GM19438 (cell line): ENCODE results near the gene EIF1.

Experiments
- ATAC-seq: cut with Tn5 transposase; IDR thresholded peaks from one replicate; pipeline ENCODE4 v1.9.1; 2021; ENCODE audit warnings: low read depth; ENCODE audit not compliant: unreplicated experiment

EIF1 gene

GRCh38 chr17:41731836-41732235 is 43.2 kb downstream of the EIF1 start:
- ATAC-seq = no peak

GRCh38 chr17:41733348-41734138 is 44.9 kb downstream of the EIF1 start:
- ATAC-seq = no peak

GRCh38 chr17:41734139-41734948 is 45.7 kb downstream of the EIF1 start, which contains the start of gene HAP1:
Gene HAP1 (minus strand): TSS chr17:41734643. CDS start chr17:41734634, 9 bp downstream.
- no peak for ATAC-seq

GRCh38 chr17:41734949-41735313 is 46.2 kb downstream of the EIF1 start:
- no peak for ATAC-seq

GRCh38 chr17:41735744-41736143 is 47.1 kb downstream of the EIF1 start:
- ATAC-seq = no peak

- ATAC-seq = no peak
Measured at GRCh38 chr17:41736983-41737679, 48.4 kb downstream of the EIF1 start.

- no peak for ATAC-seq
Measured at GRCh38 chr17:41737680-41738023, 49.0 kb downstream of the EIF1 start.

GRCh38 chr17:41738077-41738800 is 49.6 kb downstream of the EIF1 start:
- no peak for ATAC-seq

- ATAC-seq = no peak
Measured at GRCh38 chr17:41738801-41739112, 50.1 kb downstream of the EIF1 start.

GRCh38 chr17:41739661-41740352 is 51.1 kb downstream of the EIF1 start:
- ATAC-seq = no peak

GRCh38 chr17:41740506-41740905 is 51.8 kb downstream of the EIF1 start:
- no peak for ATAC-seq

GRCh38 chr17:41741709-41742108 is 53.0 kb downstream of the EIF1 start:
- no peak for ATAC-seq
